GM19240 (cell line): ENCODE results near the gene TIMM23B.
"Not testable (repeated sequence)": the region's sequence is repeated elsewhere in the genome, so short reads cannot be mapped to it uniquely, and the experiment has no call there.

Source experiments
- DNase-seq: peaks from one replicate; pipeline ENCODE4 v3.0.0; 2011; ENCODE audit warnings: low spot score; ENCODE audit not compliant: insufficient read length

The TIMM23B gene

GRCh38 chr10:49941447-49942338, at the start of gene TIMM23B, which contains the start of gene PARG:
TIMM23B (plus strand) TSS chr10:49942053; CDS start chr10:49942195, 142 bp downstream.
PARG (minus strand) TSS chr10:49942027; CDS start chr10:49941725, 302 bp downstream.
- not testable (repeated sequence) for DNase-seq

GRCh38 chr10:49899999-49900398, 41.9 kb upstream of the TIMM23B start:
- not testable (repeated sequence) for DNase-seq

GRCh38 chr10:49900406-49900805, 41.4 kb upstream of the TIMM23B start:
- DNase-seq: not testable (repeated sequence)

GRCh38 chr10:49903829-49904228, 38.0 kb upstream of the TIMM23B start:
- DNase-seq: not testable (repeated sequence)

- DNase-seq: not testable (repeated sequence)
Measured at GRCh38 chr10:49908290-49909080, 33.4 kb upstream of the TIMM23B start.

GRCh38 chr10:49910295-49910694, 31.6 kb upstream of the TIMM23B start:
- not testable (repeated sequence) for DNase-seq

- not testable (repeated sequence) for DNase-seq
Measured at GRCh38 chr10:49916451-49916850, 25.4 kb upstream of the TIMM23B start.

- not testable (repeated sequence) for DNase-seq
Measured at GRCh38 chr10:49917927-49918326, 23.9 kb upstream of the TIMM23B start.

GRCh38 chr10:49922041-49922440, 19.8 kb upstream of the TIMM23B start:
- not testable (repeated sequence) for DNase-seq

GRCh38 chr10:49923572-49923971, 18.3 kb upstream of the TIMM23B start:
- DNase-seq: not testable (repeated sequence)

GRCh38 chr10:49931276-49931675, 10.6 kb upstream of the TIMM23B start:
- not testable (repeated sequence) for DNase-seq

- not testable (repeated sequence) for DNase-seq
Measured at GRCh38 chr10:49931959-49932728, 9.7 kb upstream of the TIMM23B start.

GRCh38 chr10:49942339-49942705, 469 bp downstream of the TIMM23B start:
- not testable (repeated sequence) for DNase-seq

GRCh38 chr10:49943607-49944006, 1.8 kb downstream of the TIMM23B start:
- DNase-seq: not testable (repeated sequence)

- DNase-seq: not testable (repeated sequence)
Measured at GRCh38 chr10:49948142-49948541, 6.3 kb downstream of the TIMM23B start.

- DNase-seq: not testable (repeated sequence)
Measured at GRCh38 chr10:49948737-49949136, 6.9 kb downstream of the TIMM23B start.

- DNase-seq: not testable (repeated sequence)
Measured at GRCh38 chr10:49952006-49952405, 10.2 kb downstream of the TIMM23B start.

GRCh38 chr10:49953122-49953521, 11.3 kb downstream of the TIMM23B start:
- not testable (repeated sequence) for DNase-seq

GRCh38 chr10:49970331-49970857, 28.5 kb downstream of the TIMM23B start:
- not testable (repeated sequence) for DNase-seq

GRCh38 chr10:49971466-49971865, 29.6 kb downstream of the TIMM23B start:
- DNase-seq: not testable (repeated sequence)

GRCh38 chr10:49972094-49972493, 30.2 kb downstream of the TIMM23B start:
- not testable (repeated sequence) for DNase-seq
